HCT116 (cell line): ENCODE data around the gene PSMC3. TPM values are rescaled to one million over a fixed set of nuclear protein-coding genes. Genes with fewer than 3 reads are reported as not detected.

ENCODE experiments used
- ATAC-seq: fragments of 200-7000 bp; cut with Tn5 transposase; 2 replicates; pipeline ENCODE4 v1.9.1; 2020; ENCODE audit warnings: mild to moderate bottlenecking, moderate library complexity
- BruUV-seq: library from RNA; stranded (reverse); fragments of 400-500 nt; replicated peaks from 2 replicates; lab custom pipeline; 2021; lab: Mats Ljungman, UMichigan
- CTCF ChIA-PET: fragments of 300-600 bp; sonication (Branson Sonifier 250); formaldehyde crosslinking; loops from one replicate; lab custom pipeline; 2021; ENCODE audit warnings: antibody characterized with exemption; lab: Charles Lee
- POLR2A ChIA-PET: fragments of 300-600, 350-600 bp; sonication (Branson Sonifier 250); formaldehyde crosslinking; loops from one replicate; lab custom pipeline; 2021; ENCODE audit warnings: antibody characterized with exemption; lab: Charles Lee
- RAD21 ChIA-PET, 2 experiments: fragments of 300-600 bp; sonication (Branson Sonifier 250); formaldehyde crosslinking; loops; one replicate each; lab custom pipeline; 2023; ENCODE audit warnings: low total read pairs in 2 of 2; ENCODE audit not compliant: uncharacterized antibody in 2 of 2, unreplicated experiment in 2 of 2, low non-redundant PET in 1 of 2; lab: Charles Lee
- DNase-seq: peaks from one replicate; pipeline ENCODE4 v3.0.0-alpha.2; 2010; ENCODE audit warnings: low read depth, low spot score
- H2AFZ ChIP-seq: fragments of 200-600 bp; shearing (Covaris generic), sonication (generic); 2 replicates; pipeline ENCODE4 v1.6.1; 2017; ENCODE audit warnings: low read depth, mixed run types, mixed read lengths, antibody characterized with exemption, low read length; ENCODE audit not compliant: poor library complexity, severe bottlenecking
- H3K27ac ChIP-seq: 2 replicates; pipeline ENCODE4 v1.5.1; 2012; ENCODE audit warnings: low read depth, low read length
- H3K27me3 ChIP-seq: fragments of 200-600 bp; sonication (generic); 2 replicates; pipeline ENCODE4 v1.6.1; 2016; ENCODE audit warnings: mixed run types, low read length, mixed read lengths; ENCODE audit not compliant: insufficient read depth
- H3K36me3 ChIP-seq, 2 experiments: fragments of 200-500 bp in 1 of 2; fragments of 200-600 bp in 1 of 2; sonication (Bioruptor generic) in 1 of 2; sonication (generic) in 1 of 2; 2 replicates each; pipeline versions ENCODE4 v1.5.1 to v1.6.1; 2014 to 2016; ENCODE audit warnings: low read length in 2 of 2, inconsistent platforms in 1 of 2, mixed read lengths in 1 of 2, mixed run types in 1 of 2; ENCODE audit not compliant: insufficient read depth in 2 of 2, control insufficient read depth in 1 of 2
- H3K4me1 ChIP-seq, 2 experiments: fragments of 200-600 bp in 1 of 2; sonication (generic) in 1 of 2; 2 replicates each; pipeline versions ENCODE4 v1.5.1 to v1.6.1; 2012 to 2017; ENCODE audit warnings: low read length in 2 of 2, inconsistent platforms in 1 of 2, mild to moderate bottlenecking in 1 of 2, mixed read lengths in 1 of 2, mixed run types in 1 of 2, moderate library complexity in 1 of 2; ENCODE audit not compliant: insufficient read depth in 2 of 2, control insufficient read depth in 1 of 2
- H3K4me2 ChIP-seq: fragments of 200-600 bp; sonication (generic); 2 replicates; pipeline ENCODE4 v1.6.1; 2017; ENCODE audit warnings: mixed run types, low read length, mixed read lengths
- H3K4me3 ChIP-seq, 2 experiments: fragments of 200-600 bp in 1 of 2; sonication (generic) in 1 of 2; replicated peaks in 1 of 2; 2 replicates each; pipeline ENCODE4 v1.5.1; 2011 to 2016; ENCODE audit warnings: low read length in 2 of 2, control low read depth in 1 of 2, low read depth in 1 of 2, mild to moderate bottlenecking in 1 of 2, mixed read lengths in 1 of 2, mixed run types in 1 of 2
- H3K79me2 ChIP-seq: fragments of 200-600 bp; sonication (generic); 2 replicates; pipeline ENCODE4 v1.6.1; 2017; ENCODE audit warnings: mild to moderate bottlenecking, mixed run types, low read length, moderate library complexity, mixed read lengths; ENCODE audit not compliant: insufficient read depth
- H3K9ac ChIP-seq: fragments of 200-600 bp; sonication (generic); 2 replicates; pipeline ENCODE4 v1.6.1; 2016; ENCODE audit warnings: low read length, mixed read lengths
- H3K9me2 ChIP-seq: fragments of 200-600 bp; sonication (generic), shearing (Covaris generic); 2 replicates; pipeline ENCODE4 v1.6.1; 2017; ENCODE audit warnings: mixed run types, mild to moderate bottlenecking, moderate library complexity; ENCODE audit not compliant: insufficient read depth
- H3K9me3 ChIP-seq, 2 experiments: fragments of 200-500 bp in 1 of 2; fragments of 200-600 bp in 1 of 2; sonication (Bioruptor generic) in 1 of 2; sonication (generic) in 1 of 2; 2 replicates each; pipeline ENCODE4 v1.6.1; 2014 to 2017; ENCODE audit warnings: low read length in 2 of 2, mixed read lengths in 2 of 2, inconsistent platforms in 1 of 2, low read depth in 1 of 2, mild to moderate bottlenecking in 1 of 2, mixed run types in 1 of 2, moderate library complexity in 1 of 2; ENCODE audit not compliant: control insufficient read depth in 1 of 2, insufficient read depth in 1 of 2
- H4K20me1 ChIP-seq: fragments of 200-600 bp; sonication (generic), shearing (Covaris generic); 2 replicates; pipeline ENCODE4 v1.6.1; 2017; ENCODE audit warnings: mixed run types, mild to moderate bottlenecking, moderate library complexity; ENCODE audit not compliant: insufficient read depth
- ELF1 ChIP-seq: IDR thresholded peaks from 2 replicates; pipeline ENCODE4 v1.6.1; 2012; ENCODE audit warnings: low read depth, borderline replicate concordance
- EZH2 ChIP-seq: fragments of 200-600 bp; sonication (generic); IDR thresholded peaks from 2 replicates; pipeline ENCODE4 v1.6.1; 2017; ENCODE audit warnings: antibody characterized with exemption, mixed run types
- EZH2phosphoT487 ChIP-seq: fragments of 200-600 bp; IDR thresholded peaks from 2 replicates; pipeline ENCODE4 v1.6.1; 2018; ENCODE audit warnings: antibody characterized with exemption, borderline replicate concordance
- POLR2A ChIP-seq: IDR thresholded peaks from 2 replicates; pipeline ENCODE4 v1.7.0; 2011; ENCODE audit warnings: borderline replicate concordance; ENCODE audit not compliant: insufficient read depth, insufficient read length; ENCODE audit errors: extremely low read depth
- POLR2AphosphoS5 ChIP-seq: IDR thresholded peaks from 2 replicates; pipeline ENCODE4 v1.6.1; 2011; ENCODE audit warnings: mild to moderate bottlenecking, low read depth, low read length, moderate library complexity
- RAD21 ChIP-seq: IDR thresholded peaks from 2 replicates; pipeline ENCODE4 v1.6.1; 2012; ENCODE audit warnings: low read depth, mild to moderate bottlenecking
- SIN3A ChIP-seq: IDR thresholded peaks from 2 replicates; pipeline ENCODE4 v1.6.1; 2012; ENCODE audit warnings: low read depth
- SP1 ChIP-seq: IDR thresholded peaks from 2 replicates; pipeline ENCODE4 v1.6.1; 2012; ENCODE audit warnings: low read depth
- SRF ChIP-seq: IDR thresholded peaks from 2 replicates; pipeline ENCODE4 v1.6.1; 2012; ENCODE audit warnings: low read depth
- YY1 ChIP-seq: IDR thresholded peaks from 2 replicates; pipeline ENCODE4 v1.6.1; 2011; ENCODE audit warnings: low read length, low read depth, moderate library complexity, mild to moderate bottlenecking; ENCODE audit not compliant: insufficient replicate concordance; ENCODE audit errors: extremely low read depth
- ZFX ChIP-seq: fragments of 450-650 bp; IDR thresholded peaks from 2 replicates; pipeline ENCODE4 v1.6.1; 2017
- ZNF274 ChIP-seq: fragments of 200-500 bp; sonication (Bioruptor generic); IDR thresholded peaks from 2 replicates; pipeline ENCODE4 v1.6.1; 2014; ENCODE audit warnings: mild to moderate bottlenecking, low read depth, low read length, inconsistent platforms
- intact Hi-C: fragments of 100-400 bp; cut with micrococcal nuclease; formaldehyde crosslinking; loops from 2 replicates; pipeline ENCODE4 v1.10.0; 2022
- total RNA-seq: library from RNA; stranded (reverse); gene quantifications from one replicate; pipeline ENCODE4 v1.2.1, GENCODE V29; 2021; ENCODE audit not compliant: unreplicated experiment
- TF ChIP-seq, protein P1 (sequence below): IDR thresholded peaks from 2 replicates; pipeline ENCODE4 v1.6.1; 2012
- TF ChIP-seq, protein P2 (sequence below): IDR thresholded peaks from 2 replicates; pipeline ENCODE4 v1.6.1; 2012

The PSMC3 gene
- total RNA-seq, 1 experiment from 2014 or later, result 155 TPM

DNA sequence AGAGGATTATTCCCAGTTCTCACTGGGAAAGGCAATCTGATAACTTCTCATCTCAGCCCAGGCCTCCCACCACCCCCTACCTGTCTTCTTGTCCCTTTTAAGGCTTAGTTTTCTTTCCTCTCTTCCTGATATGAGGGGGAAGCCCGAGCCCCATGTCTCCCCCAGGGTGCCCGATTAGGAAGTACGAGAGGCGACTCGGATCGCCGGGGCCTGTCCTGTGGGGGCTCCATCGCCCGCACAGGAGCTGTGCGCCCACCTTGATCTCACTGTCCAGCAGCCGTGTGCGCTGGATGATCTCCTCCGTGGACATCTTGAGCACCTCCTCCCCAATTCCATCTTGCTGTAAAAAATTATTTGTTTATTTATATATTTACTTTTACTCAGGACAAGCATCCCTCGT lies 628 bp downstream of the PSMC3 start:
- BruUV-seq, result TSS peak; percentile 73
- CTCF ChIA-PET, result interaction anchor here (2.7 kb wide), 1 partner anchor 14 kb away, joined by 12 read pairs; no protein-coding TSS in a partner anchor
- H3K4me2 ChIP-seq, result peak overlapping the region; percentile 79
- H3K9me2 ChIP-seq, result no peaks in the 10 kb centered on the region
- H3K4me3 ChIP-seq, result peak overlapping the region; percentile 92 to 98
- ATAC-seq (no peak), DNase-seq (no peak)
- no peaks in the 10 kb centered on the region for H3K27me3 ChIP-seq
- RAD21 ChIA-PET, result no interaction called here
- intact Hi-C loops, result loop anchor here (10.0 kb wide), 1 partner anchor 129 kb away; the partner anchor contains the start of gene CELF1
- H3K79me2 ChIP-seq, result peaks cover 45% of the 10 kb centered on the region
- peak overlapping the region; percentile 96 for H3K9ac ChIP-seq
- H4K20me1 ChIP-seq, result no peaks in the 10 kb centered on the region
- H2AFZ ChIP-seq, result no peak overlapping the region
- no peak for TF ChIP-seq YY1
- POLR2A ChIA-PET, result interaction anchor here (2.3 kb wide), 1 partner anchor 10 kb away, joined by 10 read pairs; no protein-coding TSS in a partner anchor
- H3K36me3 ChIP-seq, result peaks cover 21 to 31% of the 10 kb centered on the region in 2 experiments; a peak in 3 of 4 replicates
- H3K9me3 ChIP-seq, result no peaks in the 10 kb centered on the region
- peaks cover 12 to 23% of the 10 kb centered on the region in 2 experiments for H3K4me1 ChIP-seq
- H3K27ac ChIP-seq, result peak overlapping the region; percentile 77

DNA sequence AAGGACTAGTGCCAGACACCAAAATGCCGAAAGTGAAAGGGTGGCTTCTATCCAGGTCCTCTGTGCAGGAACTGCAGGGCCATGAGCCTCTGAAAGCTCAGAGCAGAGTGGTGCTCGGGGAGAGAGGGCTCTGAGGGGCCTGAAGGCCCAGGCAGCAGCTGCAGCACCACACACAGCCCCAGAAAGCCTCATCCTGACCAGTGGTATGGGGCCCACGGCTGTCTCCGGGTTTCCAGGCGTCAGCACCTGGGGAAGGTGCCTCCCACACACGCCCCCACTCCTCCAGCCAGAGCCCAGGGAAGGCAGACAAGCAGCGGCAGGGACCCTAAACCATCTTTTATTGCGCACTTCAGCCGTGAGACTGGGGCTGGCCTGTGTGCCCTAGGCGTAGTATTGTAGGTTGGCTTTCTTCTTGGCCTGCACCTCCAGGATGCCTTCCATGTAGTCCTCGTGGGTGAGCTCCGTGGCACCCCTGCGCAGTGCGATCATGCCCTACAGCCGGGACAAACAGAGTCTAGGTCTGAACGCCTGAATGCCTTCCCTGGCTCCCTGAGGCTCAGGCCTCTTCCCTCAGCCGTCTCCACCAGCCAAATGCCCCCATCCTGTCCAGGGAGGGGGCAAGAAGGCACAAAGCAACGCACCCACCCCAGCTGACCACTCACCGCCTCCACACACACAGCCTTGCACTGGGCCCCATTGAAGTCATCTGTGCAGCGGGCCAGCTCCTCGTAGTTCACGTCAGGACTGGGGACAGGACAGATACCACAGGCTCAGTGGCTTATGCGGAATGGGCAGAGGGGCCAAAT lies 7.6 kb downstream of the PSMC3 start:
- Histone ChIP-seq H3K9ac (no peak overlapping the region), H3K4me3 (no peak overlapping the region), H3K27me3 (no peaks in the 10 kb centered on the region), H3K36me3 (peaks cover 21 to 43% of the 10 kb centered on the region in 2 experiments), H3K27ac (no peak overlapping the region), H3K4me1 (peaks cover 21 to 38% of the 10 kb centered on the region in 2 experiments), H3K9me3 (no peaks in the 10 kb centered on the region), H2AFZ (no peak overlapping the region), H3K79me2 (peaks cover 27% of the 10 kb centered on the region), H3K9me2 (no peaks in the 10 kb centered on the region), H4K20me1 (no peaks in the 10 kb centered on the region), H3K4me2 (no peak overlapping the region)
- RAD21 ChIA-PET, result no interaction called here
- DNase-seq, result no peak
- POLR2A ChIA-PET, result no interaction called here
- no TSS peak for BruUV-seq
- intact Hi-C loops, result no loop called here
- TF ChIP-seq ZNF274, result no peak
- TF ChIP-seq POLR2AphosphoS5, result no peak
- TF ChIP-seq, protein P1, sequence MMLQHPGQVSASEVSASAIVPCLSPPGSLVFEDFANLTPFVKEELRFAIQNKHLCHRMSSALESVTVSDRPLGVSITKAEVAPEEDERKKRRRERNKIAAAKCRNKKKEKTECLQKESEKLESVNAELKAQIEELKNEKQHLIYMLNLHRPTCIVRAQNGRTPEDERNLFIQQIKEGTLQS, result no peak
- TF ChIP-seq RAD21, result no peak
- no peak for TF ChIP-seq EZH2
- TF ChIP-seq, protein P2, sequence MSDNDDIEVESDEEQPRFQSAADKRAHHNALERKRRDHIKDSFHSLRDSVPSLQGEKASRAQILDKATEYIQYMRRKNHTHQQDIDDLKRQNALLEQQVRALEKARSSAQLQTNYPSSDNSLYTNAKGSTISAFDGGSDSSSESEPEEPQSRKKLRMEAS, result no peak
- TF ChIP-seq ELF1, result no peak
- no peak for TF ChIP-seq SRF
- TF ChIP-seq EZH2phosphoT487, result no peak
- no peak for TF ChIP-seq SP1
- no peak for TF ChIP-seq ZFX
- TF ChIP-seq POLR2A, result no peak
- no peak for TF ChIP-seq SIN3A
- CTCF ChIA-PET, result no interaction called here
- ATAC-seq, result no peak
